Activated T-cell treated with anti-CD3 and anti-CD28 coated beads for 4 hours (primary cell): ENCODE results near the gene FEZF1.

Experiments used
- DNase-seq: peaks from one replicate; pipeline ENCODE4 v3.0.0-alpha.2; 2020

Gene FEZF1

GRCh38 chr7:122304319-122304975 lies at the start of gene FEZF1:
Gene FEZF1, minus strand, starts transcription at chr7:122304750. Its CDS starts 313 bp downstream, at chr7:122304437.
- DNase-seq, result no peak

- DNase-seq, result no peak
Observed at GRCh38 chr7:122352454-122352853, 47.9 kb upstream of the FEZF1 start.

GRCh38 chr7:122350701-122351100 lies 46.2 kb upstream of the FEZF1 start:
- DNase-seq, result no peak

GRCh38 chr7:122344303-122344620 lies 39.7 kb upstream of the FEZF1 start:
- DNase-seq, result no peak

- no peak for DNase-seq
Observed at GRCh38 chr7:122343601-122344302, 39.2 kb upstream of the FEZF1 start.

GRCh38 chr7:122340427-122340826 lies 35.9 kb upstream of the FEZF1 start:
- DNase-seq, result no peak

GRCh38 chr7:122339145-122339904 lies 34.8 kb upstream of the FEZF1 start:
- no peak for DNase-seq

- DNase-seq, result no peak
Observed at GRCh38 chr7:122337011-122337410, 32.5 kb upstream of the FEZF1 start.

- DNase-seq, result no peak
Observed at GRCh38 chr7:122329145-122329802, 24.7 kb upstream of the FEZF1 start.

- DNase-seq, result no peak
Observed at GRCh38 chr7:122327969-122328368, 23.4 kb upstream of the FEZF1 start.

GRCh38 chr7:122316467-122317388 lies 12.2 kb upstream of the FEZF1 start:
- DNase-seq, result no peak

GRCh38 chr7:122315507-122316466 lies 11.2 kb upstream of the FEZF1 start:
- DNase-seq, result no peak

GRCh38 chr7:122314284-122314683 lies 9.7 kb upstream of the FEZF1 start:
- no peak for DNase-seq

GRCh38 chr7:122312789-122313188 lies 8.2 kb upstream of the FEZF1 start:
- DNase-seq, result no peak

- no peak for DNase-seq
Observed at GRCh38 chr7:122311734-122312450, 7.3 kb upstream of the FEZF1 start.

GRCh38 chr7:122311050-122311700 lies 6.6 kb upstream of the FEZF1 start:
- DNase-seq, result no peak

- DNase-seq, result no peak
Observed at GRCh38 chr7:122310119-122311021, 5.8 kb upstream of the FEZF1 start.

GRCh38 chr7:122309421-122309820 lies 4.9 kb upstream of the FEZF1 start:
- no peak for DNase-seq

- no peak for DNase-seq
Observed at GRCh38 chr7:122307228-122307621, 2.7 kb upstream of the FEZF1 start.
